ENCODE data around the gene IFT81. TPM values are rescaled to one million over a fixed set of nuclear protein-coding genes. Genes with fewer than 3 reads are reported as not detected.

Gene IFT81
- total RNA-seq, 1 experiment from 2014 or later: 10.5 TPM

DNA sequence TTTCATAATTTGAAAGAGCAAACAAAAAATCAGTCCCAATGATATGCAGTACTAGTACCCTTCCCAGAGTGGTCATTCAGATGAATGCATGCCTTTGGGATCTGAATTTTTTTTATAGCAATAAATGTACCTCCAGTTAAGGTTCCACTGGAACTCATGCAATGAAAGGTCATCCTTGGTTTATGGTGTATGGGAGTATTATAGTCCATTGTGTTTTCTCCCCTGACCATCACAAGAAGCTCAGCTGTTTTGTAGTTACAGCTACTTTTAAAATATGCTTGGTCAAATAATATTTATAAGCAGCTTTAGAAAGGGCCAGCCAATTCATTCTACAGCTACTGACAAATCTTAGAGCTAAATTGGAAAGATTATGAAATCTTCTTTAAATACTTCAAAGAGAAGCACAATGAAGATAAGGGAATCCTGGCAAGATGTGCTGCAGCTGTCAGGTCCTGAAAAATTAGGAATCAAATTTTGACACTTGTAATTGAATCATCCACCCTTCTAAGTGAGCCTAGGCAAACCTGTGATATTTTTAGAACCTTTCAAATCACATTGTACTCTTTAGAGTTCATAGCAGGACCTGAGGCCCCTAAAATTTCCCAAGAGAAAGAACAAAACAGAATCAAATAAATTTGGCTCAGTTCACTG lies 46.5 kb downstream of the IFT81 start:
- Mint-ChIP-seq H3K4me3 (no peak overlapping the region), H3K27ac (no peak overlapping the region), H3K27me3 (ENCODE audit: low read depth) (no peaks in the 10 kb centered on the region), H3K4me1 (peaks cover 4% of the 10 kb centered on the region), H3K9me3 (peaks cover 5% of the 10 kb centered on the region), H3K36me3 (peaks cover 14% of the 10 kb centered on the region)
- TF ChIP-seq, protein P1, sequence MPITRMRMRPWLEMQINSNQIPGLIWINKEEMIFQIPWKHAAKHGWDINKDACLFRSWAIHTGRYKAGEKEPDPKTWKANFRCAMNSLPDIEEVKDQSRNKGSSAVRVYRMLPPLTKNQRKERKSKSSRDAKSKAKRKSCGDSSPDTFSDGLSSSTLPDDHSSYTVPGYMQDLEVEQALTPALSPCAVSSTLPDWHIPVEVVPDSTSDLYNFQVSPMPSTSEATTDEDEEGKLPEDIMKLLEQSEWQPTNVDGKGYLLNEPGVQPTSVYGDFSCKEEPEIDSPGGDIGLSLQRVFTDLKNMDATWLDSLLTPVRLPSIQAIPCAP (CRISPR knock-in tag; IDR thresholded peaks at IDR 0.05): no peak
- no peak for TF ChIP-seq HMGXB4 (CRISPR knock-in tag; IDR thresholded peaks at IDR 0.05)
- TF ChIP-seq NFATC4 (CRISPR knock-in tag; IDR thresholded peaks at IDR 0.05): no peak
- TF ChIP-seq ZNF281 (CRISPR knock-in tag; IDR thresholded peaks at IDR 0.05): no peak
- no peak for TF ChIP-seq JAZF1 (CRISPR knock-in tag; IDR thresholded peaks at IDR 0.05)
- POLR2A ChIA-PET: no interaction called here
- CTCF ChIA-PET: no interaction called here
- DNase-seq (ENCODE audit: low spot score) (no peak), ATAC-seq (no peak)

DNA sequence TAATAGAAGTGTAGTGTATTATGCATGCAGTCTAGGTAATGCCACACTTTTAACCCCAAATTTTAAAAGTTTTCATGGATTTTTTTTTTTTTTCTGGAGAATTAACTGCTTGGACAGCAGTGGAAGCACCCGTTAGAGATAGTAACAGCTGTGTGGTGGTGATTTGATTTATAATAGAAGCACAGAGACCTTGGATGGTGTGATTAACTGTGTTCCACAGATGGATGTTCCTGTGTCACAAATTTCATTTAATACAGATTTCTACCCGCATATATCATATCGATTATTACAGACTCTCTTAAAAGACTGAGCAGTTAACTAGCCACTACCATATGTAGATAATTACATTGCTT lies 47.0 kb downstream of the IFT81 start:
- no peak for ATAC-seq
- Mint-ChIP-seq H3K36me3 (peaks cover 14% of the 10 kb centered on the region), H3K4me3 (no peak overlapping the region), H3K4me1 (no peaks in the 10 kb centered on the region), H3K27ac (no peak overlapping the region), H3K27me3 (ENCODE audit: low read depth) (no peaks in the 10 kb centered on the region), H3K9me3 (peaks cover 5% of the 10 kb centered on the region)
- TF ChIP-seq, protein P2, sequence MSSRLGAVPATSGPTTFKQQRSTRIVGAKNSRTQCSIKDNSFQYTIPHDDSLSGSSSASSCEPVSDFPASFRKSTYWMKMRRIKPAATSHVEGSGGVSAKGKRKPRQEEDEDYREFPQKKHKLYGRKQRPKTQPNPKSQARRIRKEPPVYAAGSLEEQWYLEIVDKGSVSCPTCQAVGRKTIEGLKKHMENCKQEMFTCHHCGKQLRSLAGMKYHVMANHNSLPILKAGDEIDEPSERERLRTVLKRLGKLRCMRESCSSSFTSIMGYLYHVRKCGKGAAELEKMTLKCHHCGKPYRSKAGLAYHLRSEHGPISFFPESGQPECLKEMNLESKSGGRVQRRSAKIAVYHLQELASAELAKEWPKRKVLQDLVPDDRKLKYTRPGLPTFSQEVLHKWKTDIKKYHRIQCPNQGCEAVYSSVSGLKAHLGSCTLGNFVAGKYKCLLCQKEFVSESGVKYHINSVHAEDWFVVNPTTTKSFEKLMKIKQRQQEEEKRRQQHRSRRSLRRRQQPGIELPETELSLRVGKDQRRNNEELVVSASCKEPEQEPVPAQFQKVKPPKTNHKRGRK (CRISPR knock-in tag; IDR thresholded peaks at IDR 0.05; ENCODE audit: borderline replicate concordance): no peak
- TF ChIP-seq, protein P3, sequence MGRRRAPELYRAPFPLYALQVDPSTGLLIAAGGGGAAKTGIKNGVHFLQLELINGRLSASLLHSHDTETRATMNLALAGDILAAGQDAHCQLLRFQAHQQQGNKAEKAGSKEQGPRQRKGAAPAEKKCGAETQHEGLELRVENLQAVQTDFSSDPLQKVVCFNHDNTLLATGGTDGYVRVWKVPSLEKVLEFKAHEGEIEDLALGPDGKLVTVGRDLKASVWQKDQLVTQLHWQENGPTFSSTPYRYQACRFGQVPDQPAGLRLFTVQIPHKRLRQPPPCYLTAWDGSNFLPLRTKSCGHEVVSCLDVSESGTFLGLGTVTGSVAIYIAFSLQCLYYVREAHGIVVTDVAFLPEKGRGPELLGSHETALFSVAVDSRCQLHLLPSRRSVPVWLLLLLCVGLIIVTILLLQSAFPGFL (CRISPR knock-in tag; IDR thresholded peaks at IDR 0.05; ENCODE audit: borderline replicate concordance): no peak
- no peak for TF ChIP-seq TEAD4 (CRISPR knock-in tag; IDR thresholded peaks at IDR 0.05)
- no peak for TF ChIP-seq FOXJ3 (CRISPR knock-in tag; IDR thresholded peaks at IDR 0.05; ENCODE audit: borderline replicate concordance)
- no peak for TF ChIP-seq KAT7 (CRISPR knock-in tag; IDR thresholded peaks at IDR 0.05; ENCODE audit: borderline replicate concordance)
- TF ChIP-seq SP1 (CRISPR knock-in tag; conservative IDR thresholded peaks at IDR 0.05): no peak
- no peak for TF ChIP-seq ZBTB43 (CRISPR knock-in tag; IDR thresholded peaks at IDR 0.05)
- no peak for TF ChIP-seq PRRX2 (CRISPR knock-in tag; IDR thresholded peaks at IDR 0.05)
- TF ChIP-seq JAZF1 (CRISPR knock-in tag; IDR thresholded peaks at IDR 0.05): no peak
- CTCF ChIA-PET: no interaction called here
- no peak for DNase-seq (ENCODE audit: low spot score)
- POLR2A ChIA-PET: no interaction called here
